Nephron (organoid): ENCODE data around the gene PNMT.

Experiments
- H3K27ac Mint-ChIP-seq, 3 experiments: 2 replicates each; pipeline ENCODE4 v1.8.0; 2020; ENCODE audit warnings: mixed read lengths in 3 of 3, mild to moderate bottlenecking in 2 of 3, moderate library complexity in 1 of 3
- H3K27me3 Mint-ChIP-seq: 2 replicates; pipeline ENCODE4 v1.8.0; 2021; ENCODE audit warnings: low read depth, mild to moderate bottlenecking, moderate library complexity, mixed read lengths
- H3K36me3 Mint-ChIP-seq: 2 replicates; pipeline ENCODE4 v1.8.0; 2020; ENCODE audit warnings: low read depth, mixed read lengths
- H3K4me1 Mint-ChIP-seq: 2 replicates; pipeline ENCODE4 v1.8.0; 2020; ENCODE audit warnings: mixed read lengths
- H3K4me3 Mint-ChIP-seq, 3 experiments: 2 replicates each; pipeline ENCODE4 v1.8.0; 2020; ENCODE audit warnings: mild to moderate bottlenecking in 3 of 3, mixed read lengths in 3 of 3, moderate library complexity in 2 of 3
- H3K9me3 Mint-ChIP-seq: 2 replicates; pipeline ENCODE4 v1.8.0; 2020; ENCODE audit warnings: mixed read lengths
- TF ChIP-seq, protein P1 (sequence below), 3 experiments: fragments of 200-600 bp; sonication (generic); IDR thresholded peaks; one replicate each; pipeline ENCODE4 v1.5.0; 2021; ENCODE audit warnings: antibody characterized with exemption in 3 of 3; ENCODE audit not compliant: unreplicated experiment in 3 of 3

PNMT gene

DNA sequence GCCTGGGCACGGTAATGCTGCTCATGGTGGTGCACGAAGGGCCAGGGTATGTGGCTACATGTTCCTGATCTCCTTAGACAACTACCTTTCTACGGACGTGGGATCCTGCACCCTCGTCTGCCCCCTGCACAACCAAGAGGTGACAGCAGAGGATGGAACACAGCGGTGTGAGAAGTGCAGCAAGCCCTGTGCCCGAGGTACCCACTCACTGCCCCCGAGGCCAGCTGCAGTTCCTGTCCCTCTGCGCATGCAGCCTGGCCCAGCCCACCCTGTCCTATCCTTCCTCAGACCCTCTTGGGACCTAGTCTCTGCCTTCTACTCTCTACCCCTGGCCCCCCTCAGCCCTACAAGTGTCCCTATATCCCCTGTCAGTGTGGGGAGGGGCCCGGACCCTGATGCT, 43.6 kb downstream of the PNMT start:
- TF ChIP-seq, protein P1, sequence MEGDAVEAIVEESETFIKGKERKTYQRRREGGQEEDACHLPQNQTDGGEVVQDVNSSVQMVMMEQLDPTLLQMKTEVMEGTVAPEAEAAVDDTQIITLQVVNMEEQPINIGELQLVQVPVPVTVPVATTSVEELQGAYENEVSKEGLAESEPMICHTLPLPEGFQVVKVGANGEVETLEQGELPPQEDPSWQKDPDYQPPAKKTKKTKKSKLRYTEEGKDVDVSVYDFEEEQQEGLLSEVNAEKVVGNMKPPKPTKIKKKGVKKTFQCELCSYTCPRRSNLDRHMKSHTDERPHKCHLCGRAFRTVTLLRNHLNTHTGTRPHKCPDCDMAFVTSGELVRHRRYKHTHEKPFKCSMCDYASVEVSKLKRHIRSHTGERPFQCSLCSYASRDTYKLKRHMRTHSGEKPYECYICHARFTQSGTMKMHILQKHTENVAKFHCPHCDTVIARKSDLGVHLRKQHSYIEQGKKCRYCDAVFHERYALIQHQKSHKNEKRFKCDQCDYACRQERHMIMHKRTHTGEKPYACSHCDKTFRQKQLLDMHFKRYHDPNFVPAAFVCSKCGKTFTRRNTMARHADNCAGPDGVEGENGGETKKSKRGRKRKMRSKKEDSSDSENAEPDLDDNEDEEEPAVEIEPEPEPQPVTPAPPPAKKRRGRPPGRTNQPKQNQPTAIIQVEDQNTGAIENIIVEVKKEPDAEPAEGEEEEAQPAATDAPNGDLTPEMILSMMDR (IDR thresholded peaks at IDR 0.05; ENCODE audit: unreplicated experiment in 3 of 3): no peak
- Mint-ChIP-seq H3K27ac (no peak overlapping the region), H3K9me3 (no peaks in the 10 kb centered on the region), H3K4me1 (peaks cover 17% of the 10 kb centered on the region), H3K36me3 (peaks cover 51% of the 10 kb centered on the region), H3K27me3 (no peaks in the 10 kb centered on the region), H3K4me3 (no peak overlapping the region)

GRCh38 chr17:39714234-39714633, 46.0 kb downstream of the PNMT start:
- Mint-ChIP-seq H3K36me3 (peaks cover 51% of the 10 kb centered on the region), H3K4me1 (peaks cover 6% of the 10 kb centered on the region), H3K27ac (no peak overlapping the region), H3K4me3 (no peak overlapping the region), H3K9me3 (no peaks in the 10 kb centered on the region), H3K27me3 (no peaks in the 10 kb centered on the region)
- TF ChIP-seq, protein P1 (IDR thresholded peaks at IDR 0.05; ENCODE audit: unreplicated experiment in 3 of 3): no peak

DNA sequence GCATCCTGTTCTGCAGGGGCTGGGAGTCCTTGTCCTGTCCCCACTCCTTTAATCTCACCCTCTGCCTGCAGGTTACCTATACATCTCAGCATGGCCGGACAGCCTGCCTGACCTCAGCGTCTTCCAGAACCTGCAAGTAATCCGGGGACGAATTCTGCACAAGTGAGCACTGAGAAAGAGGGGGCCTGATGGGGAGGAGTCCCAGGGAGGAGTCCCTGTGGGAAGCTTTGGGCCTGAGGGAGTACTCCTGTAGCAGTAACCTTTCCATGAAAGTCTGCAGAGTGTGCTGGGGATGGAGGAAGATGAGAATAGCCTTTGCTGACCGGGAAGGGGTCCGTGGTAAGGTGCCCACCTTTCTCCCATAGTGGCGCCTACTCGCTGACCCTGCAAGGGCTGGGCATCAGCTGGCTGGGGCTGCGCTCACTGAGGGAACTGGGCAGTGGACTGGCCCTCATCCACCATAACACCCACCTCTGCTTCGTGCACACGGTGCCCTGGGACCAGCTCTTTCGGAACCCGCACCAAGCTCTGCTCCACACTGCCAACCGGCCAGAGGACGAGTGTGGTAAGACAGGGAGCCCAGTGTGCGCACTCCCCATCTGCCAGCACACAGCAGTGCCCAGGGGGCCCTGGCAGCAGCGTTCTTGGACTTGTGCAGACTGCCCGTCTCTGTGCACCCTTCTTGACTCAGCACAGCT, 47.3 kb downstream of the PNMT start:
- TF ChIP-seq, protein P1 (IDR thresholded peaks at IDR 0.05; ENCODE audit: unreplicated experiment in 3 of 3): no peak
- H3K36me3 Mint-ChIP-seq: peaks cover 48% of the 10 kb centered on the region
- no peaks in the 10 kb centered on the region for H3K9me3 Mint-ChIP-seq
- H3K4me1 Mint-ChIP-seq: no peaks in the 10 kb centered on the region
- H3K4me3 Mint-ChIP-seq: no peak overlapping the region
- H3K27me3 Mint-ChIP-seq: no peaks in the 10 kb centered on the region
- no peak overlapping the region for H3K27ac Mint-ChIP-seq

DNA sequence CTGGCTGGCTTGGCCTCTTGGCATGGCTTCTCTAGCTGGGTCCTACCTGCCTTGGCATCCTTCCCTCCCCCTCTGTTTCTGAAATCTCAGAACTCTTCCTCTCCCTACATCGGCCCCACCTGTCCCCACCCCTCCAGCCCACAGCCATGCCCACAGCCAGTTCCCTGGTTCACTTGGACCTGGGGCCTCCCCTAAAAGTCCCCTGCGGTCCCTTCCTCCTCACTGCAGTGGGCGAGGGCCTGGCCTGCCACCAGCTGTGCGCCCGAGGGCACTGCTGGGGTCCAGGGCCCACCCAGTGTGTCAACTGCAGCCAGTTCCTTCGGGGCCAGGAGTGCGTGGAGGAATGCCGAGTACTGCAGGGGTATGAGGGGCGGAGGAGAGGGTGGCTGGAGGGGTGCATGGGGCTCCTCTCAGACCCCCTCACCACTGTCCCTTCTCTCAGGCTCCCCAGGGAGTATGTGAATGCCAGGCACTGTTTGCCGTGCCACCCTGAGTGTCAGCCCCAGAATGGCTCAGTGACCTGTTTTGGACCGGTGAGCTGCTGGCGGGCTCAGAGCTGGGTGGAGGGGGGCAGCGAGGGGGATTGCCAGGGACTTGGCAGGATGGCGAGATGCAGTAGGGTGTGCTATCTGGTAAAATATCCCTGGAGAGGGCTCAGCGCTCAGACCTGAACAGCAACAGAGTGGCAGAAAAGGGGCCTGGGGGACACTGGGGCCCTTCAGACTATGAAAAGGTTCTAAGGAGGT, 48.0 kb downstream of the PNMT start:
- Mint-ChIP-seq H3K27ac (no peak overlapping the region), H3K27me3 (no peaks in the 10 kb centered on the region), H3K36me3 (peaks cover 47% of the 10 kb centered on the region), H3K4me3 (no peak overlapping the region), H3K9me3 (no peaks in the 10 kb centered on the region), H3K4me1 (no peaks in the 10 kb centered on the region)
- TF ChIP-seq, protein P1 (IDR thresholded peaks at IDR 0.05; ENCODE audit: unreplicated experiment in 3 of 3): no peak

- Mint-ChIP-seq H3K36me3 (peaks cover 45% of the 10 kb centered on the region), H3K9me3 (no peaks in the 10 kb centered on the region), H3K27ac (no peak overlapping the region), H3K4me1 (no peaks in the 10 kb centered on the region), H3K4me3 (no peak overlapping the region), H3K27me3 (no peaks in the 10 kb centered on the region)
- TF ChIP-seq, protein P1 (IDR thresholded peaks at IDR 0.05; ENCODE audit: unreplicated experiment in 3 of 3): no peak
Observed at GRCh38 chr17:39716879-39717536, 48.8 kb downstream of the PNMT start.
